ENCODE measurements around the gene FAM170B. TPM values are rescaled to one million over a fixed set of nuclear protein-coding genes. Genes with fewer than 3 reads are reported as not detected.

Gene FAM170B
- total RNA-seq, 1 donor from 2014 or later, result not detected

DNA sequence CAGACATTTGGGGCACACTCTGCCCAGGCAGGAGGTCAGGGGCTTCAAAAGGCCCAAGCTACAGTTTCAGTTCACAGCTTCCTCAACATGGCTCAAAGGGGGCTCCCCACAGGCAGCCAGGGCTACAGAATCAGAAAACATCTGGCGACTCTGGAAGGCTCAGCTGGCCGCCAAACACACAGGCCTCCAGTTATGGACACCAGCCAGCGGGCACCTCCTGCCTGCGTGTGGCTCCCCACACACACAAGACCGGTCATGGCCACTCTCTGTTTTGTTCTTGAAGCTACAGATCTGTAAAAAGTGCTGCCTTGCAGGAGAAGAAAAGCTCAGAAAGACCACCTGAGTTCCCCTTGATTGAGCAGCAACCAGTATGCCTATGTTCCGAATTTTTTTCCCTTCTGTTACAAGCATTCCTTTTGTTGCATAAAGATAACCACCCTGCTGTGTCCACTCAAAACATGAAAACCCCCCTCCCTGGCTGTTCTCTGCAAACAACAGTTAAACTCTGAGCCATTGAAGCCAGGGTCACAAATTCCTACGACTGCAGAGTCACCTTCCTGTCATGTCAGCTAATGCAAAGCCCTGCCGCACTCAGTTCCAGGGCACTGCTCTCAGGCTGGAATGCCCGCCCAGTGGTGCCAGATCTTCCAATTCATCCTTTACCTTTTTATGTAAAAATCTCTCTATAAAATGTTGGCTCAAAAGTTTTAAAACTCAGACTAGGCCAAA lies 52.1 kb downstream of the FAM170B start:
- TF ChIP-seq, protein P1, sequence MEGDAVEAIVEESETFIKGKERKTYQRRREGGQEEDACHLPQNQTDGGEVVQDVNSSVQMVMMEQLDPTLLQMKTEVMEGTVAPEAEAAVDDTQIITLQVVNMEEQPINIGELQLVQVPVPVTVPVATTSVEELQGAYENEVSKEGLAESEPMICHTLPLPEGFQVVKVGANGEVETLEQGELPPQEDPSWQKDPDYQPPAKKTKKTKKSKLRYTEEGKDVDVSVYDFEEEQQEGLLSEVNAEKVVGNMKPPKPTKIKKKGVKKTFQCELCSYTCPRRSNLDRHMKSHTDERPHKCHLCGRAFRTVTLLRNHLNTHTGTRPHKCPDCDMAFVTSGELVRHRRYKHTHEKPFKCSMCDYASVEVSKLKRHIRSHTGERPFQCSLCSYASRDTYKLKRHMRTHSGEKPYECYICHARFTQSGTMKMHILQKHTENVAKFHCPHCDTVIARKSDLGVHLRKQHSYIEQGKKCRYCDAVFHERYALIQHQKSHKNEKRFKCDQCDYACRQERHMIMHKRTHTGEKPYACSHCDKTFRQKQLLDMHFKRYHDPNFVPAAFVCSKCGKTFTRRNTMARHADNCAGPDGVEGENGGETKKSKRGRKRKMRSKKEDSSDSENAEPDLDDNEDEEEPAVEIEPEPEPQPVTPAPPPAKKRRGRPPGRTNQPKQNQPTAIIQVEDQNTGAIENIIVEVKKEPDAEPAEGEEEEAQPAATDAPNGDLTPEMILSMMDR (IDR thresholded peaks at IDR 0.05; ENCODE audit: insufficient read depth, low read length, severe bottlenecking), result no peak
- H3K27me3 ChIP-seq (ENCODE audit: control insufficient read depth, insufficient read depth, low read length), result no peaks in the 10 kb centered on the region
- FAIRE-seq, result no peak

More for the DNA sequence above, 52.1 kb downstream of the FAM170B start:
- no peak for DNase-seq (ENCODE audit: low read depth)
- Histone ChIP-seq H3K36me3 (ENCODE audit: control insufficient read depth, insufficient read depth, low read length) (no peaks in the 10 kb centered on the region), H3K4me3 (ENCODE audit: low read depth, low read length) (no peak overlapping the region)

Other genes with a start within 250 kb of the FAM170B start
- gene LRRC18, start 194.2 kb downstream of the FAM170B start, total RNA-seq, result not detected in 2 replicates
- under 0.01 TPM in 2 replicates for gene VSTM4, start 18.5 kb downstream of the FAM170B start, total RNA-seq
- not detected in 2 replicates for gene TMEM273, start 54.4 kb upstream of the FAM170B start, total RNA-seq
- gene C10orf71, start 165.1 kb upstream of the FAM170B start, total RNA-seq, result not detected in 2 replicates

Measured in bronchial epithelial cell (primary cell).